H1 (cell line): ENCODE results near the gene KCND1. TPM values are rescaled to one million over a fixed set of nuclear protein-coding genes. Genes with fewer than 3 reads are reported as not detected.

Experiments used
- CTCF ChIA-PET: fragments of 300-600 bp; sonication (Branson Sonifier 250); formaldehyde crosslinking; loops from one replicate; lab custom pipeline; 2021; ENCODE audit not compliant: partially characterized antibody; lab: Charles Lee
- POLR2A ChIA-PET: fragments of 300-600 bp; sonication (Branson Sonifier 250); formaldehyde crosslinking; loops from one replicate; lab custom pipeline; 2021; ENCODE audit warnings: inconsistent platforms; ENCODE audit not compliant: partially characterized antibody; lab: Charles Lee
- DNase-seq, 2 experiments: peaks; one replicate each; pipeline versions ENCODE4 v3.0.0 to v3.0.0-alpha.2; 2010 to 2022; ENCODE audit warnings: low spot score in 2 of 2, low read depth in 1 of 2, mixed read lengths in 1 of 2
- FAIRE-seq: peaks from 2 replicates; lab custom pipeline; 2011; peaks lifted over from hg19 to GRCh38; lab: Jason Lieb, UNC
- H2AFZ ChIP-seq: 2 replicates; pipeline ENCODE4 v1.8.1; 2012; ENCODE audit warnings: low read length, inconsistent platforms
- H2AK5ac ChIP-seq: 2 replicates; pipeline ENCODE4 v1.6.1; 2013; ENCODE audit warnings: low read depth, low read length
- H2BK120ac ChIP-seq: replicated peaks from 2 replicates; pipeline ENCODE3; 2013; ENCODE audit warnings: low read depth, low read length, inconsistent platforms
- H2BK12ac ChIP-seq: 2 replicates; pipeline ENCODE4 v1.6.1; 2013; ENCODE audit warnings: low read depth, low read length
- H2BK15ac ChIP-seq: 2 replicates; pipeline ENCODE4 v1.6.1; 2013; ENCODE audit warnings: low read length
- H2BK20ac ChIP-seq: 2 replicates; pipeline ENCODE4 v1.6.1; 2013; ENCODE audit warnings: low read length
- H2BK5ac ChIP-seq: 2 replicates; pipeline ENCODE4 v1.6.1; 2013; ENCODE audit warnings: low read depth, low read length
- H3K14ac ChIP-seq: 2 replicates; pipeline ENCODE4 v1.6.1; 2013; ENCODE audit warnings: inconsistent platforms; ENCODE audit not compliant: insufficient read length
- H3K18ac ChIP-seq: 2 replicates; pipeline ENCODE4 v1.6.1; 2013; ENCODE audit warnings: low read length; ENCODE audit errors: extremely low read depth
- H3K23ac ChIP-seq: 2 replicates; pipeline ENCODE4 v1.6.1; 2013; ENCODE audit warnings: inconsistent platforms; ENCODE audit not compliant: insufficient read length
- H3K23me2 ChIP-seq: 2 replicates; pipeline ENCODE4 v1.6.1; 2013; ENCODE audit warnings: low read depth, low read length
- H3K27ac ChIP-seq: 2 replicates; pipeline ENCODE4 v1.6.1; 2011; ENCODE audit warnings: low read depth, low read length, inconsistent platforms
- H3K27me3 ChIP-seq, 4 experiments: replicated peaks in 1 of 4; 1 replicate in 1 of 4; 2 replicates in 3 of 4; pipeline versions ENCODE4 v1.6.1 to v1.8.1; 2011 to 2013; ENCODE audit warnings: low read length in 3 of 4, mild to moderate bottlenecking in 3 of 4, inconsistent platforms in 2 of 4, mixed read lengths in 2 of 4, moderate library complexity in 1 of 4; ENCODE audit not compliant: control insufficient read depth in 3 of 4, insufficient read depth in 3 of 4; ENCODE audit errors: extremely low read depth in 1 of 4
- H3K36me3 ChIP-seq, 4 experiments: 2 replicates each; pipeline versions ENCODE4 v1.6.1 to v1.8.1; 2011 to 2013; ENCODE audit warnings: mild to moderate bottlenecking in 4 of 4, low read length in 3 of 4, moderate library complexity in 2 of 4, control low read depth in 1 of 4, inconsistent platforms in 1 of 4; ENCODE audit not compliant: insufficient read depth in 4 of 4, control insufficient read depth in 2 of 4
- H3K4ac ChIP-seq: replicated peaks from 2 replicates; pipeline ENCODE3; 2013; ENCODE audit warnings: low read length, low read depth, mixed read lengths, inconsistent platforms; ENCODE audit not compliant: insufficient read length
- H3K4me1 ChIP-seq, 4 experiments: replicated peaks in 1 of 4; 1 replicate in 1 of 4; 2 replicates in 3 of 4; pipeline versions ENCODE4 v1.6.1 to v1.8.1; 2011 to 2013; ENCODE audit warnings: low read length in 3 of 4, inconsistent platforms in 2 of 4, mixed read lengths in 1 of 4; ENCODE audit not compliant: insufficient read depth in 4 of 4, control insufficient read depth in 3 of 4
- H3K4me2 ChIP-seq, 2 experiments: 2 replicates each; pipeline versions ENCODE4 v1.6.1 to v1.8.1; 2011 to 2013; ENCODE audit warnings: low read depth in 2 of 2, low read length in 2 of 2, control low read depth in 1 of 2, inconsistent platforms in 1 of 2, mild to moderate bottlenecking in 1 of 2; ENCODE audit not compliant: insufficient read depth in 1 of 2
- H3K4me3 ChIP-seq, 4 experiments: fragments of 200-600, 300-600 bp in 1 of 4; sonication (generic), shearing (Covaris generic), sonication (Bioruptor Twin) in 1 of 4; 2 replicates each; pipeline versions ENCODE4 v1.5.1 to v1.8.1; 2011 to 2016; ENCODE audit warnings: low read length in 4 of 4, low read depth in 3 of 4, control low read depth in 2 of 4, inconsistent platforms in 2 of 4, mild to moderate bottlenecking in 2 of 4, mixed read lengths in 1 of 4, moderate library complexity in 1 of 4; ENCODE audit not compliant: insufficient read depth in 2 of 4; ENCODE audit errors: extremely low read depth in 1 of 4
- H3K56ac ChIP-seq: replicated peaks from 2 replicates; pipeline ENCODE3; 2013; ENCODE audit warnings: low read depth, mild to moderate bottlenecking, mixed read lengths, low read length, inconsistent platforms; ENCODE audit not compliant: insufficient read length
- H3K79me1 ChIP-seq: 2 replicates; pipeline ENCODE4 v1.6.1; 2013; ENCODE audit warnings: low read depth, low read length, control low read depth
- H3K79me2 ChIP-seq, 2 experiments: 2 replicates each; pipeline versions ENCODE4 v1.6.1 to v1.8.1; 2012 to 2013; ENCODE audit warnings: low read length in 2 of 2, mild to moderate bottlenecking in 2 of 2, inconsistent platforms in 1 of 2; ENCODE audit not compliant: insufficient read depth in 2 of 2, control insufficient read depth in 1 of 2
- H3K9ac ChIP-seq, 4 experiments: replicated peaks in 1 of 4; 1 replicate in 1 of 4; 2 replicates in 3 of 4; pipeline versions ENCODE4 v1.6.1 to v1.8.1; 2011 to 2013; ENCODE audit warnings: low read depth in 3 of 4, low read length in 3 of 4, control low read depth in 2 of 4, mild to moderate bottlenecking in 2 of 4, moderate library complexity in 2 of 4, inconsistent platforms in 1 of 4; ENCODE audit errors: extremely low read depth in 1 of 4
- H3K9me3 ChIP-seq, 2 experiments: 2 replicates each; pipeline versions ENCODE4 v1.6.1 to v1.8.1; 2012 to 2013; ENCODE audit warnings: mild to moderate bottlenecking in 2 of 2, moderate library complexity in 2 of 2, control low read depth in 1 of 2, inconsistent platforms in 1 of 2, low read depth in 1 of 2, low read length in 1 of 2, mixed read lengths in 1 of 2; ENCODE audit not compliant: insufficient read depth in 2 of 2
- H4K20me1 ChIP-seq, 2 experiments: replicated peaks in 1 of 2; 2 replicates each; pipeline versions ENCODE3 to v1.8.1; 2011 to 2013; ENCODE audit warnings: inconsistent platforms in 2 of 2, low read length in 2 of 2, mild to moderate bottlenecking in 1 of 2; ENCODE audit not compliant: insufficient read depth in 2 of 2, control insufficient read depth in 1 of 2
- H4K5ac ChIP-seq: 2 replicates; pipeline ENCODE4 v1.6.1; 2013; ENCODE audit warnings: low read length, low read depth, mixed read lengths, inconsistent platforms; ENCODE audit not compliant: insufficient read length
- H4K8ac ChIP-seq: 2 replicates; pipeline ENCODE4 v1.8.0; 2013; ENCODE audit warnings: mild to moderate bottlenecking, moderate library complexity, low read length, inconsistent platforms; ENCODE audit not compliant: insufficient read depth; ENCODE audit errors: extremely low read depth
- H4K91ac ChIP-seq: replicated peaks from 2 replicates; pipeline ENCODE3; 2013; ENCODE audit warnings: low read length, mixed read lengths, inconsistent platforms; ENCODE audit not compliant: insufficient read length
- RXRA ChIP-seq: IDR thresholded peaks from 2 replicates; pipeline ENCODE4 v1.6.1; 2011; ENCODE audit warnings: low read depth, mild to moderate bottlenecking, low read length, moderate library complexity; ENCODE audit not compliant: insufficient read depth
- SIN3A ChIP-seq, 2 experiments: IDR thresholded peaks in 1 of 2; conservative IDR thresholded peaks in 1 of 2; 2 replicates each; pipeline ENCODE4 v1.6.1; 2011 to 2012; ENCODE audit warnings: low read length in 2 of 2, improper control_type of control experiment in 1 of 2, low read depth in 1 of 2, mild to moderate bottlenecking in 1 of 2
- WGBS, 2 experiments: shearing (Covaris generic) in 1 of 2; methylation state at CpG; one replicate each; pipeline versions ENCODE4 v1.1.6 to v1.1.7; 2013 to 2015; ENCODE audit warnings: low lambda C conversion rate in 2 of 2, mixed read lengths in 2 of 2, inconsistent platforms in 1 of 2, low coverage in 1 of 2, missing lambda C conversion rate in 1 of 2; ENCODE audit not compliant: insufficient replicate concordance in 2 of 2, insufficient coverage in 1 of 2, insufficient read length in 1 of 2; ENCODE audit errors: extremely low coverage in 1 of 2, missing lambda C conversion rate in 1 of 2; 5-methylcytosine and 5-hydroxymethylcytosine counted together
- polyA plus RNA-seq, 7 experiments: library from polyadenylated mRNA; depleted of rRNA in 3 of 7; stranded (reverse) in 5 of 7; unstranded in 2 of 7; fragments of >200 nt in 5 of 7; fragments of 200-250 nt in 2 of 7; gene quantifications; 1 replicate in 5 of 7; 2 replicates in 1 of 7; 4 replicates in 1 of 7; pipeline versions ENCODE4 v1.2.1 to v1.2.3, GENCODE V29; 2011 to 2013; ENCODE audit warnings: missing spikeins in 2 of 7, mixed read lengths in 2 of 7
- total RNA-seq: library from RNA; stranded (reverse); fragmentation: NEBNext Ultra II Directional; extraction: Animal tissue kit (Norgen Biotek cat#: 25700); gene quantifications from 2 replicates; pipeline ENCODE4 v1.2.1, GENCODE V29; 2021

Gene KCND1
- total and polyA plus RNA-seq, 2 of the 8 experiments (the other 6 are each of a cell fraction or from before 2014, with no cell fraction given): 3.1 to 6.8 TPM

- H3K23ac ChIP-seq: no peak overlapping the region
- H2BK20ac ChIP-seq: no peak overlapping the region
- H2BK12ac ChIP-seq: no peak overlapping the region
- no peak overlapping the region for H2BK5ac ChIP-seq
- peaks cover 0 to 3% (median 0%) of the 10 kb centered on the region in 4 experiments; a peak in 1 of 7 replicates for H3K4me1 ChIP-seq
- no peak overlapping the region for H3K4ac ChIP-seq
- WGBS, 2 experiments: 81% methylated on average over 5 of the region's 6 CpGs; no CpG with 5 or more reads in 1 of the 2 experiments
- ChIA-PET POLR2A (interaction anchor here (1.3 to 1.7 kb wide), 2 partner anchors 9 to 25 kb away, joined by 5 to 7 read pairs; partner anchors contain the start of gene KCND1), CTCF (no interaction called here)
- peaks cover 2 to 45% (median 21%) of the 10 kb centered on the region in 4 experiments; a peak in 7 of 8 replicates for H3K36me3 ChIP-seq
- no peak overlapping the region for H2AK5ac ChIP-seq
- no peak overlapping the region for H3K14ac ChIP-seq
- H3K9ac ChIP-seq: no peak overlapping the region
- H3K56ac ChIP-seq: no peak overlapping the region
- H3K4me2 ChIP-seq: no peak overlapping the region
- FAIRE-seq (no peak), DNase-seq (peak in 1 of 2 experiments; percentile 45)
- H3K79me2 ChIP-seq: peaks cover 3 to 15% of the 10 kb centered on the region in 2 experiments; a peak in 3 of 4 replicates
- H3K27me3 ChIP-seq: no peaks in the 10 kb centered on the region
- no peak overlapping the region for H2AFZ ChIP-seq
- no peak overlapping the region for H3K4me3 ChIP-seq
- no peak overlapping the region for H4K91ac ChIP-seq
- H4K8ac ChIP-seq: no peak overlapping the region
- H4K5ac ChIP-seq: no peak overlapping the region
- H4K20me1 ChIP-seq: peaks cover 0 to 5% of the 10 kb centered on the region in 2 experiments
- H2BK120ac ChIP-seq: no peak overlapping the region
- H3K18ac ChIP-seq: no peak overlapping the region
- no peak overlapping the region for H3K27ac ChIP-seq
- H2BK15ac ChIP-seq: no peak overlapping the region
- H3K23me2 ChIP-seq: no peaks in the 10 kb centered on the region
- no peaks in the 10 kb centered on the region for H3K9me3 ChIP-seq
- no peaks in the 10 kb centered on the region for H3K79me1 ChIP-seq
- TF ChIP-seq RXRA: no peak
- 0 out of 4 replicates have a peak, but pooled peaks of 1 of the 2 experiments have one; percentile 59 for TF ChIP-seq SIN3A (conservative IDR thresholded peaks at IDR 0.05 in 1 of 2, IDR thresholded peaks at IDR 0.05 in 1 of 2; ENCODE audit: low read depth in 1 of 2, low read length in 2 of 2)
These were observed 25.3 kb upstream of the KCND1 start for GRCh38 chrX:48996969-48997368.
